ENCODE results near the gene STIM1.

DNA sequence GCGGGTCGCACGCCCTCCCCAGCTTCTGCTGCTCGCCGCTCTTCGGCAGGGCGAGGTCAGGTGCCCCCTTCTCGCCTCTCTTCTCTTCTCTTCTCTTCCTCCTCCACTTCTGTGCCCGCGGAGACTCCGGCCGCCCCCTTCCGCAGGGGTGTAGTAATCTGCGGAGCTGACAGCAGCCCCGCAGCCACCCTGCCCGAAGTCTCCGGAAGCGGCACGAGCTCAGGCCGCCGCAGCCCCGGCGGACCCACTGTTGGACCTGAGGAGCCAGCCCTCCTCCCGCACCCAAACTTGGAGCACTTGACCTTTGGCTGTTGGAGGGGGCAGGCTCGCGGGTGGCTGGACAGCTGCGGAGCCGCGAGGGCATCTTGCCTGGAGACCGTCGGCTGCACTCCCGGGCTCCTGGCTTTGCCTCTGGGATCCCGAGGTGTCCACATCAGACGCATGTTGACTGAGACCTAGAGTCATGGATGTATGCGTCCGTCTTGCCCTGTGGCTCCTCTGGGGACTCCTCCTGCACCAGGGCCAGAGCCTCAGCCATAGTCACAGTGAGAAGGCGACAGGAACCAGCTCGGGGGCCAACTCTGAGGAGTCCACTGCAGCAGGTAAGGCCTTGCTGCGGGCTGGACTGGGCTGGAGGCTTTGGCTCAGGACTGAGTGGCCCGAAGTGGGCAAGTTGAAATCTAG is 486 bp downstream of the STIM1 start:
- TF ChIP-seq, protein P1, sequence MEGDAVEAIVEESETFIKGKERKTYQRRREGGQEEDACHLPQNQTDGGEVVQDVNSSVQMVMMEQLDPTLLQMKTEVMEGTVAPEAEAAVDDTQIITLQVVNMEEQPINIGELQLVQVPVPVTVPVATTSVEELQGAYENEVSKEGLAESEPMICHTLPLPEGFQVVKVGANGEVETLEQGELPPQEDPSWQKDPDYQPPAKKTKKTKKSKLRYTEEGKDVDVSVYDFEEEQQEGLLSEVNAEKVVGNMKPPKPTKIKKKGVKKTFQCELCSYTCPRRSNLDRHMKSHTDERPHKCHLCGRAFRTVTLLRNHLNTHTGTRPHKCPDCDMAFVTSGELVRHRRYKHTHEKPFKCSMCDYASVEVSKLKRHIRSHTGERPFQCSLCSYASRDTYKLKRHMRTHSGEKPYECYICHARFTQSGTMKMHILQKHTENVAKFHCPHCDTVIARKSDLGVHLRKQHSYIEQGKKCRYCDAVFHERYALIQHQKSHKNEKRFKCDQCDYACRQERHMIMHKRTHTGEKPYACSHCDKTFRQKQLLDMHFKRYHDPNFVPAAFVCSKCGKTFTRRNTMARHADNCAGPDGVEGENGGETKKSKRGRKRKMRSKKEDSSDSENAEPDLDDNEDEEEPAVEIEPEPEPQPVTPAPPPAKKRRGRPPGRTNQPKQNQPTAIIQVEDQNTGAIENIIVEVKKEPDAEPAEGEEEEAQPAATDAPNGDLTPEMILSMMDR (IDR thresholded peaks at IDR 0.05): no peak
- TF ChIP-seq POLR2AphosphoS5 (IDR thresholded peaks at IDR 0.05): no peak
- no peak for TF ChIP-seq POLR2A (IDR thresholded peaks at IDR 0.05)
- no peak for TF ChIP-seq EP300 (IDR thresholded peaks at IDR 0.05)

Data from sigmoid colon (tissue), 4 donors.